GM18502 (cell line): ENCODE results near the gene ATP8A2.
"Not testable (repeated sequence)": the region's sequence is repeated elsewhere in the genome, so short reads cannot be mapped to it uniquely, and the experiment has no call there.

Source experiments
- ATAC-seq: cut with Tn5 transposase; IDR thresholded peaks from one replicate; pipeline ENCODE4 v1.9.1; 2021; ENCODE audit warnings: mild to moderate bottlenecking; ENCODE audit not compliant: unreplicated experiment, poor library complexity

ATP8A2 gene

DNA sequence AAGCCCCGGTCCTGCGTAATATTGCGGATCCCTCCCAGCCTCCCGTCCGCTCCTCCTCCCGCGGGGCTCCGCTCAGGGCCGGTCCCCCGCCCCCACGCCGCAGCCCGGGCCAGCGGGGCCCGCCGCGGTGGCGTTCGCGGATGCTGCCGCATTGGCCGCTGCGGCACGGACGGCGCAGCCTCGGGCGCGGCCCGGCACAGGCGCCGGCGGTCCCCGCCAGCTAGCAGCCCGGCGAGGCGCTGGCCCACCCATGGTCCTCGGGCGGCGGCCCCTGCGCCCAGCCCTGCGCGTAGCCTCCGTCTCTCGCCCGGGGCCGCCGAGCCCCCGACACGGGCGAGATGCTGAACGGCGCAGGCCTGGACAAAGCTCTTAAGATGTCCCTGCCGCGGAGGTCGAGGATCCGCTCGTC lies at the start of gene ATP8A2:
Gene ATP8A2, plus strand, starts transcription at position 100 of the 409 bp plus-strand sequence. Its CDS starts 239 bp downstream, at position 339.
- no peak for ATAC-seq

- ATAC-seq: no peak
These were observed 47.7 kb upstream of the ATP8A2 start for GRCh38 chr13:25324100-25324499.

DNA sequence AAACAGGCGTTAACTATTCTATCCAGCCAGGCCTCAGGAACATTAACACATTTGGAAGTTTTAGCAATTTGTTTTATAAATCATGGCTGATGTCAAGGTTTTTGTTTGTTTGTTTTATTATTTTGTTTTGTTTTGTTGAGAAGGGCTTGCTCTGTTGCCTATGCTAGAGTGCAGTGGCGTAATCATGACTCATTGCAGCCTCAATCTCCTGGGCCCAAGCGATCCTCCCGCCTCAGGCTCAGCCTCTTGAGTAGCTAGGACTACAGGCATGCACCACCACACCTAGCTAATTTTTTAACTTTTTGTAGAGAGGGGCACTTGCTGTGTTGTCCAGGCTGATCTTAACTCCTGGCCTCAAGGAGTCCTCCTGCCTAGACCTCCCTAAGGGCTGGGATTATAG lies 42.1 kb upstream of the ATP8A2 start:
- no peak for ATAC-seq

DNA sequence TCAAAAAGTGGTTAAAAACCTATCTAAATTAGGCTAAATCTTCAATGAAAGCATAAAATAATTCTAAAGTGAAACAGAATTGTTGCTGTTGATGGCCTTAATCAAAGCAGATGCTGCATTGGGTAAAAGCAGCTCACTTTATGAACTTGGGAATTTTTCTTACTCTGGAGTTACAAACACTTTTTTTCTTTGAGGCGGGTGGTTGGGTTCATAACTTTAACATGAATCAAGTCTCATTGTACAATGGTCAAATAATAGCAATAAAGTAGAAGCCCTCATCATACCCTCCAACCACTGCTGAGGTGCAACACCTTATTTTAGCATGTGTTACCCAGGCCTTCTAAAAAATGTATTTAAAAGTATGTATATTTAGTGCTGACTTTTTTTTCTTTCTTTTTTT lies 41.2 kb upstream of the ATP8A2 start:
- no peak for ATAC-seq

DNA sequence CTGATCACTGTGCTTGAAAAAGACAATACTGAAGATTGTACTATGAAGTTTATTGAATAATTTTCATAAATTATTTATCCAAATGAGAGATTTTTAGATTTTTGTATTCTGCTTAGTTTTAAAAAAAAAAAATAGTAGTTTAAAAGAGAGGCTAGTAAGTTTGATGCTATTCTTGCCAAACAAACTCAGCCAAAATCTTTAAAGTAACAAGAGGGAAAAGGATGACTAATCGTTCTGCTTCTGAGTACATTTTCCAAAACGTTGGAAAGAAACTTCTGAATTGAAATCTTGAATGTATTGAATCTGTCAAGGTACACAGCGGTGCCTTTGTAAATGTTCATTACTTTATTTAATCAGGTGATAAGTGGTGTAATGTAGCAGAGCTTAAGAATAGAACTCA lies 35.9 kb upstream of the ATP8A2 start:
- ATAC-seq: no peak

DNA sequence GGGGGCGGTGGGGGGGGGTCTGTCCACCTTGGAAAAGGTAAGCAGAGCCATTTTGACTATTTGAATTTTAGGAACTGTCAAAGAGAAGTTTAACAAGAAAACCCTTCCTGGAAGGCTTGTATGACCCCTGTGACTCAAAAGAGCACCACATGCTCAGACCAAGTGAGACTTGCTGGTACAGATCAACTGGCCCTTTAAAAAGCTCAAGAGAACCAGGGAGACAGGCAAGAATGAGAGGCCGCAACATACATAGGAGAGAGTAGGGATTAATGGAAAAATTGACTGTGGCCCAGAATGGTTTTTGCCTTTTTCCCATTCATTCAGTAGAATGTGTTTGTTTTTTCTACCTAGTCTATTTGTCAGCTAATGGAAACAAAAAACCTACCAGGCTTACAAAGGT lies 26.2 kb upstream of the ATP8A2 start:
- ATAC-seq: no peak

DNA sequence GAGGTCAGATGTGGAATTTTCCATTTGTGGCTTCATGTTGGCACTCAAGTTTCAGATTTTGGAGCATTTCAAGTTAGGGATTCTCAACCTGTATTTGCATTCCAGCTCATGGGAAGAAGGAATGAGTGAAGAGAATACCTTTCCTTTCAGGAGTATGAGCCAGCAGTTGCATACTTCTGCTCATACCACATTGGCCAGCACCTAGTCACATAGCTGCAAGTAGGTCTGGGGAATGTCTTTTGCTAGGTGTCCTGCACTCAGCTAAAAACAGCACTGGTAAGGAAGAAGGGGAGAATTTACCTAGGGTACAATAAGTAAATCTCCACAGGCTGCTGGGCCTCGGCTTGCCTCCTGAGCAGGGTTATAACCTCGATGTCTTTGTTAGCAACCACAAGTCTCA lies 24.6 kb upstream of the ATP8A2 start:
- no peak for ATAC-seq

- no peak for ATAC-seq
These were observed 20.4 kb upstream of the ATP8A2 start for GRCh38 chr13:25351404-25351803.

DNA sequence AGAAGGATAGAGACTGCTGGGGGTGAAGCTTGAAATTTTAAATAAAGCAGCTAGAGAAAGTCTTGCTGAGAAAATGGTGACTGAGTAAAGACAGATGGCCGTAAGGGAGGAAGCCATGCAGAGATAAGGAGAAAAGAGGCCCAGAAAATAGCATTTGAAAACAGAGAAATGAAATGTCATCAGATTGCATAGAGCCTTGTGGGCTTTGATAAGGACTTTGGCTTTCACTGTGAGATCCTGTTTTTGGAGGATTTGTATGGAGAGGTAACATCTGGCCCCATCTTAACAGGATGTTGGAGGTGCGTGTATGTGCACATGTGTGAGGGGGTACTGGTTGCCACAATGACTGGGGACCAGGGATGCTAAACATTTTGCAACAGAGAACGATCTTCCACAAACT lies 19.5 kb upstream of the ATP8A2 start:
- ATAC-seq: no peak

DNA sequence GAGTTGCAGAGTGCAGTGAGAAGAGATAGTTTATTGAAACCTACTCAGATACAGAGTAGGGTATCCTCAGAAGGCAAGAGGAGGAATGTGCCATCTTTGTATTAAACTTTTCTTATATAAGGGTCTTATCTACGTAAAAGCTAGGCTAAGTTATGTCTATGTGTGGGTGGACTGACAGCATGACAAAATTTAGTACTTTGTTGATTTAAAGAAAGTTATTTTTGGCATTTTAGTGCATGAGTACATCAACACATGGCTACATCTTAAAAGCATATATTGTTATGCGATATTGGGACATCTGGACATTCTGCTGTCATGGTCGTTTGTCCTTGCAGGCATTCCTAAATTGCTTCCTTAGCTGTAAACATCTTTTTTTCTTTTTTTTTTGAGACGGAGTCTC lies 19.0 kb upstream of the ATP8A2 start:
- no peak for ATAC-seq

- no peak for ATAC-seq
These were observed 18.4 kb upstream of the ATP8A2 start for GRCh38 chr13:25353344-25353743.

GRCh38 chr13:25354377-25354776 lies 17.4 kb upstream of the ATP8A2 start:
- no peak for ATAC-seq

DNA sequence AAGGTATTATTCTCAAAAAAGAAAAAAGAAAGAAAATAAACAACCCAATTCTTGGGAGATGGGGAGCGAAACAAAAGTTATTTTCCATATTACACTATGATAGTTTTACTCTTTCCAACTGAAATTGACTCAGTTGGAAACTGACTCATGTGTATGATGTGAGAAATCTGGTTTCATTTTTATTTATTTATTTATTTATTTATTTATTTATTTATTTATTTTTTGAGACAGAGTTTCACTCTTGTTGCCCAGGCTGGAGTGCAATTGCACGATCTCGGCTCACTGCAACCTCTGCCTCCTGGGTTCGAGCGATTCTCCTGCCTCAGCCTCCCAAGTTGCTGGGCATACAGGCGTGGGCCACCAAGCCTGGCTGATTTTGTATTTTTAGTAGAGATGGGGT lies 11.3 kb upstream of the ATP8A2 start:
- ATAC-seq: not testable (repeated sequence)

DNA sequence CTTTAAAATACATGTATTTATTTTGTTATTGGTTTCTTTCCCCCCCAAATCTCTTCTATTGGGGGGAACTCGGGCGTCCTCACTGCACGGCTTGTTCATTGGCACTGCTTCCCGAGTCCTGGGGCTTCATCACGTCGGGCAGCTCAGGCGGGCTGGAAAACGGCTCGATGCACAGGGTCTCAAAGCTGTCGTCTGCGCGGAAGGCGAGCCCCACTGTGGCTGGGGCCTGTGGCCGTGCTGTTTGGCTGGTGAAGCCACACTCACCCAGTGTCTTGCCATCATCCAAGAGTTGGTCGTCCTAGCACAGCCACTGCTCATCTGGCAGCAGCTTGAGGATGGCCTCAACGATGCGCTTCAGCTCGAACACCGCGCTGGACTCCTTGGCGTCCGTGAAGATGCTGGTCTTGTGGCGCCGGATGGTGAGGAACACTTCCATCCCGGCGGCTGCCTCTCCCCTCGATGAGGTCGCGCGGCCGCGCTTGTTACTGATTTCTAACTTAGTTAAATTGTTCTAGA lies 6.0 kb upstream of the ATP8A2 start:
- no peak for ATAC-seq

- ATAC-seq: no peak
These were observed 458 bp upstream of the ATP8A2 start for GRCh38 chr13:25371158-25371874.

DNA sequence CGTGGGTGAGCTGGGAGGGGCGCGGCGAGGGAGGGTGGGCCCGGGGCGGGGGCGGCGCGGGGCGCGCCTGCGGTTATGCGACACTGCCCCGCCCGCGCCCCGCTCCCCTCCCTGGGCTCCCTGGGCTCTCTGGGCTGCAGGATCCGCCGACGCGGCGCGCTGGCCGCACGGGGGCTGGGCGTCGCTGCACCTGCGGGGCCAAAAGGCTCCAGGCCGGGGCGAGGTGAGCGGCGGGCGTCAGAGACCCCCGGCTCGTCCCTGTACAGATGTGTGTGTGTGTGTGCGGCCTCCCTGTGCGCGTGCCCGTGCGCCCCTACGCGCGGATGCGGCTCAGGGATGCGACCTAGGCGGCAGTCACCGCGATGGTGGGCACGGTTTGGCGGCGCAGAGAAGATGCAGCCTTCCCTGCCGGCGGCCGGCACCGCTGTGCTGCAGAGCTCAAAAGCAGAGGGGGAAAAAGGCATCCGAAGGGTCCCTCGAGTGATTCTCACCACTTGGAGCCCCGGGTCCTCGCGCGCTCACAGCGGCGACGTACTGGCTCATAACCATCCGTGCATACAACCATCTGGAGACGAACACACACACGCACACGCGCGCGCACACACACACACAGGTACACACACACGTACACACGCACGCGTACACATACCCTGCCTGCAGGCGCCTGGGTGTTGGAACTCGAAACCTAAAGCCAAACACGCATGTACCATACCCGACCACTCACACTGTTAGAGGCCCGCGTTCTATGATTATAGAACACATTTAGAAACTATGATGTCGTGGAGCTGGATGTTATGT lies 709 bp downstream of the ATP8A2 start:
- ATAC-seq: no peak

- no peak for ATAC-seq
These were observed 4.1 kb downstream of the ATP8A2 start for GRCh38 chr13:25375727-25376358.

DNA sequence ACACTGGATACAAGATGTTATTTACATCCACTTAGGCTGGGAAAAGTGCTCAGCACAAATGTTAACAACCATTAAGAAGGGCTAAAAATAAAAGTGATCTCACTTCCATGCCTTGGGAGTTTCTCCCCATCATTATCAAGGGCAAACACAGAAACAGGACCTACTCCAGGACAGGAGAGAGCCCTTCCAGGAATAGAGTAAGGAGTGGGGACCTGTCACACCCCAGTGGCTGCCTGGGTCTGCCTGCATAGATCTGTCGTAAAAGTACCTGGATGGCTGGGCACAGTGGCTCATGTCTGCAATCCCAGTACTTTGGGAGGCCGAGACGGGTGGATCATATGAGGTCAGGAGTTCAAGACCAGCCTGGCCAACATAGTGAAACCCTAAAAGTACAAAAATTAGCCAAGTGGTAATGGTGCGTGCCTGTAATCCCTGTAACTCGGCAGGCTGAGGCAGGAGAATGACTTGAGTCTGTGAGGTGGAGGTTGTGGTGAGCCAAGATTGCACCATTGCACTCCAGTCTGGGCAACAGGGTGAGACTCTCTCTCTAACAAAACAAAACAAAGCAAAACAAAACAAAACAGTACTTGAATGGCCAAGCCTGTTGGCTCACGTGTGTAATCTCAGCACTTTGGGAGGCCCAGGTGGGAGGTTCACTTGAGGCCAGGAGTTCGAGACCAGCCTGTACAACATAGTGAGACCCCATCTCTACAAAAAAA lies 5.6 kb downstream of the ATP8A2 start:
- ATAC-seq: no peak

DNA sequence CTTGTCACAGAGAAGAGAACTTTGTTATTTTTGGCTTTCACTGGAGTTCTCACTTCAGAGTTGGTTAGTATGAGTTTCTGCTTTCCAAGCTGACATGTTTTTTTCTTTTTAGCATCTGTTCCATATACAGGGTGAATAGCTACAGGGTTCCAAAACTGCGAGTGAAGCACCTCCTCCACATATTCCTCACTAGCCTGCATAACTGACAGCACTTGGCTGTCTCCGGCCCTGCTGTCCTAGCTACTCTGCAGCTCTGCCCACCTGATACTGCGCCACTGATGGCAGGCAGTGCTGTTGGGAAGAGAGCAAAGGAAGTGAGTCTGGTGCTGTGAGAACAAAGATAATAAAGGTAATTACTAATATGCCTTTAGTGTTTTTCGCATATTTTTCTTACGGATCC lies 6.8 kb downstream of the ATP8A2 start:
- no peak for ATAC-seq

DNA sequence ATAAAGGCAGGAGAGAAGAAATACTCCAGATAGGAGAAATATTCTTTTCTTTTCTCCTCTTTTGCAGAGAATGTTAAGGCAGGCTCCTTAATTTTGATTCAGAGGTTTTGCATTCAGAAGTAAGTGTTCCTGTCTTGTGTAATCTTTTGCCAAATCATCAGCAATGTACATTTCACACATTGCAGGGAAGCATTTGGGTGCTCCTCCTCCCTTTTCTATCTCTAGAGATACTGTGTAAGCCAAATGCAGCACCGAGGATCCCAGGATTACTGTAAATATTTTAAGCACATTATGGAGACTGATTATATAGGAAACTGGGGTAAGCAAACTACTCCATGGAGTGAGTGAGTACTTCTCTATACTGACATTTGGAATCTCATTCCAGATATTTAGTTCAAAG lies 7.2 kb downstream of the ATP8A2 start:
- ATAC-seq: no peak

GRCh38 chr13:25380082-25380481 lies 8.3 kb downstream of the ATP8A2 start:
- no peak for ATAC-seq
